HG02763 (cell line): ENCODE data around the gene TOP2A.
"Not testable (repeated sequence)": the region's sequence is repeated elsewhere in the genome, so short reads cannot be mapped to it uniquely, and the experiment has no call there.

Experiments used
- ATAC-seq: cut with Tn5 transposase; IDR thresholded peaks from one replicate; pipeline ENCODE4 v1.9.1; 2021; ENCODE audit warnings: mild to moderate bottlenecking, moderate library complexity; ENCODE audit not compliant: unreplicated experiment

The TOP2A gene

GRCh38 chr17:40431231-40431602, 13.5 kb upstream of the TOP2A start:
- ATAC-seq: no peak

- no peak for ATAC-seq
Measured at GRCh38 chr17:40430272-40431230, 12.9 kb upstream of the TOP2A start.

GRCh38 chr17:40427002-40427491, 9.4 kb upstream of the TOP2A start:
- no peak for ATAC-seq

GRCh38 chr17:40425741-40426140, 8.0 kb upstream of the TOP2A start:
- no peak for ATAC-seq

- ATAC-seq: no peak
Measured at GRCh38 chr17:40422990-40423633, 5.4 kb upstream of the TOP2A start.

- ATAC-seq: no peak
Measured at GRCh38 chr17:40419559-40420331, 2.0 kb upstream of the TOP2A start.

GRCh38 chr17:40418428-40418706, 671 bp upstream of the TOP2A start:
- ATAC-seq: no peak

- ATAC-seq: peak; percentile 5
Measured at GRCh38 chr17:40417258-40417608, 463 bp downstream of the TOP2A start.

- no peak for ATAC-seq
Measured at GRCh38 chr17:40416671-40417070, 1.0 kb downstream of the TOP2A start.

GRCh38 chr17:40415390-40415789, 2.3 kb downstream of the TOP2A start:
- no peak for ATAC-seq

GRCh38 chr17:40414312-40414711, 3.4 kb downstream of the TOP2A start:
- ATAC-seq: not testable (repeated sequence)

- ATAC-seq: no peak
Measured at GRCh38 chr17:40412880-40413279, 4.8 kb downstream of the TOP2A start.

- ATAC-seq: no peak
Measured at GRCh38 chr17:40411821-40412220, 5.9 kb downstream of the TOP2A start.

GRCh38 chr17:40410082-40410481, 7.6 kb downstream of the TOP2A start:
- no peak for ATAC-seq

- not testable (repeated sequence) for ATAC-seq
Measured at GRCh38 chr17:40409540-40409939, 8.2 kb downstream of the TOP2A start.

- ATAC-seq: no peak
Measured at GRCh38 chr17:40407460-40407859, 10.2 kb downstream of the TOP2A start.

GRCh38 chr17:40404003-40404402, 13.7 kb downstream of the TOP2A start:
- ATAC-seq: no peak

- no peak for ATAC-seq
Measured at GRCh38 chr17:40402668-40403067, 15.0 kb downstream of the TOP2A start.

GRCh38 chr17:40399185-40399584, 18.5 kb downstream of the TOP2A start:
- ATAC-seq: no peak

- ATAC-seq: not testable (repeated sequence)
Measured at GRCh38 chr17:40386555-40386954, 31.1 kb downstream of the TOP2A start.

- no peak for ATAC-seq
Measured at GRCh38 chr17:40382251-40382650, 35.4 kb downstream of the TOP2A start.

- ATAC-seq: no peak
Measured at GRCh38 chr17:40378966-40379365, 38.7 kb downstream of the TOP2A start.
